C4-2B (cell line): ENCODE measurements around the gene CEP350.

Experiments used
- ZFX ChIP-seq: fragments of 450-650 bp; IDR thresholded peaks from 2 replicates; pipeline ENCODE4 v1.6.1; 2017
- TF ChIP-seq, protein P1 (sequence below): fragments of 450-650 bp; conservative IDR thresholded peaks from 2 replicates; pipeline ENCODE4 v1.5.1; 2017; ENCODE audit warnings: mild to moderate bottlenecking

DNA sequence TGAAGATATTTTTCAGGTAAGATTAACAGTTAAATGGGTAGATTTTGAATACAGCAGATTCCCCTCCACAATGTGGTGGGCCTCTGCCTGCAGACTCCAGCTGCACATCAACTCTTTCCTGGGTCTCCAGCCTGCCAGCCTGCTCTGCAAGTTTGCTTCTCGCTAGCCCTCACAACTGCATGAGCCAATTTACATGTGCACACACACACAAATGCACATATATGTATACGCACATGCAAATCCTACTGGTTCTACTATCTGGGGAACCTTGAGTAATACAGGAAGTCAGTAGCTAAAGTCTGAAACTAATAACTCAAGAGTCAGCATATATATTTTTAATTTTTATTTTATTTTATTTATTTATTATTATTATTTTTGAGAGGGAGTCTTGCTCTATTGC lies 165.2 kb downstream of the CEP350 start:
- TF ChIP-seq, protein P1, sequence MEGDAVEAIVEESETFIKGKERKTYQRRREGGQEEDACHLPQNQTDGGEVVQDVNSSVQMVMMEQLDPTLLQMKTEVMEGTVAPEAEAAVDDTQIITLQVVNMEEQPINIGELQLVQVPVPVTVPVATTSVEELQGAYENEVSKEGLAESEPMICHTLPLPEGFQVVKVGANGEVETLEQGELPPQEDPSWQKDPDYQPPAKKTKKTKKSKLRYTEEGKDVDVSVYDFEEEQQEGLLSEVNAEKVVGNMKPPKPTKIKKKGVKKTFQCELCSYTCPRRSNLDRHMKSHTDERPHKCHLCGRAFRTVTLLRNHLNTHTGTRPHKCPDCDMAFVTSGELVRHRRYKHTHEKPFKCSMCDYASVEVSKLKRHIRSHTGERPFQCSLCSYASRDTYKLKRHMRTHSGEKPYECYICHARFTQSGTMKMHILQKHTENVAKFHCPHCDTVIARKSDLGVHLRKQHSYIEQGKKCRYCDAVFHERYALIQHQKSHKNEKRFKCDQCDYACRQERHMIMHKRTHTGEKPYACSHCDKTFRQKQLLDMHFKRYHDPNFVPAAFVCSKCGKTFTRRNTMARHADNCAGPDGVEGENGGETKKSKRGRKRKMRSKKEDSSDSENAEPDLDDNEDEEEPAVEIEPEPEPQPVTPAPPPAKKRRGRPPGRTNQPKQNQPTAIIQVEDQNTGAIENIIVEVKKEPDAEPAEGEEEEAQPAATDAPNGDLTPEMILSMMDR: no peak
- TF ChIP-seq ZFX: no peak
